Keratinocyte (primary cell): Measurements from ENCODE around the gene ABR. TPM values are rescaled to one million over a fixed set of nuclear protein-coding genes. Genes with fewer than 3 reads are reported as not detected.

Source experiments
- DNase-seq: peaks from one replicate; pipeline ENCODE4 v3.0.0-alpha.2; 2011; ENCODE audit warnings: low read depth, missing footprints, low spot score
- FAIRE-seq: peaks from 2 replicates; lab custom pipeline; 2011; peaks lifted over from hg19 to GRCh38; lab: Jason Lieb, UNC
- H2AFZ ChIP-seq: 2 replicates; pipeline ENCODE4 v1.6.0; 2012; ENCODE audit warnings: low read length, control low read depth, inconsistent platforms; ENCODE audit not compliant: control insufficient read depth
- H3K27ac ChIP-seq: 2 replicates; pipeline ENCODE4 v1.5.1; 2011; ENCODE audit warnings: low read length; ENCODE audit not compliant: control insufficient read depth, insufficient read depth
- H3K27me3 ChIP-seq: 3 replicates; pipeline ENCODE4 v1.6.0; 2011; ENCODE audit warnings: low read length; ENCODE audit not compliant: control insufficient read depth, insufficient read depth; ENCODE audit errors: extremely low read depth
- H3K36me3 ChIP-seq, 2 experiments: 2 replicates in 1 of 2; 3 replicates in 1 of 2; pipeline ENCODE4 v1.5.1; 2011; ENCODE audit warnings: low read length in 2 of 2, mild to moderate bottlenecking in 1 of 2; ENCODE audit not compliant: control insufficient read depth in 2 of 2, insufficient read depth in 2 of 2; ENCODE audit errors: extremely low read depth in 1 of 2
- H3K4me1 ChIP-seq: 3 replicates; pipeline ENCODE4 v1.5.1; 2011; ENCODE audit warnings: low read length; ENCODE audit not compliant: control insufficient read depth, insufficient read depth; ENCODE audit errors: extremely low read depth
- H3K4me2 ChIP-seq: 3 replicates; pipeline ENCODE4 v1.6.0; 2011; ENCODE audit warnings: low read depth, low read length; ENCODE audit not compliant: control insufficient read depth, insufficient read depth; ENCODE audit errors: extremely low read depth
- H3K4me3 ChIP-seq, 3 experiments: fragments of 200-600 bp in 1 of 3; sonication (generic) in 1 of 3; 2 replicates in 2 of 3; 3 replicates in 1 of 3; pipeline ENCODE4 v1.5.1; 2011 to 2016; ENCODE audit warnings: low read length in 3 of 3, mild to moderate bottlenecking in 3 of 3, control low read depth in 2 of 3, inconsistent platforms in 1 of 3, low read depth in 1 of 3, mixed read lengths in 1 of 3, mixed run types in 1 of 3, moderate library complexity in 1 of 3; ENCODE audit not compliant: control insufficient read depth in 2 of 3, insufficient read depth in 2 of 3; ENCODE audit errors: extremely low read depth in 1 of 3
- H3K79me2 ChIP-seq: 2 replicates; pipeline ENCODE4 v1.6.0; 2012; ENCODE audit warnings: low read length; ENCODE audit not compliant: control insufficient read depth, insufficient read depth
- H3K9ac ChIP-seq: 3 replicates; pipeline ENCODE4 v1.6.0; 2011; ENCODE audit warnings: low read length; ENCODE audit not compliant: control insufficient read depth, insufficient read depth; ENCODE audit errors: extremely low read depth
- H3K9me1 ChIP-seq: 3 replicates; pipeline ENCODE4 v1.6.0; 2011; ENCODE audit warnings: low read length; ENCODE audit not compliant: control insufficient read depth, insufficient read depth; ENCODE audit errors: extremely low read depth
- H3K9me3 ChIP-seq: 2 replicates; pipeline ENCODE4 v1.5.1; 2012; ENCODE audit warnings: low read depth, low read length; ENCODE audit not compliant: control insufficient read depth
- H4K20me1 ChIP-seq: 3 replicates; pipeline ENCODE4 v1.6.0; 2011; ENCODE audit warnings: low read length; ENCODE audit not compliant: control insufficient read depth, insufficient read depth; ENCODE audit errors: extremely low read depth
- CTCF ChIP-seq, 3 experiments: IDR thresholded peaks in 1 of 3; conservative IDR thresholded peaks in 1 of 3; optimal IDR thresholded peaks in 1 of 3; 2 replicates in 2 of 3; 3 replicates in 1 of 3; pipeline versions ENCODE3 to v1.5.1; 2011; ENCODE audit warnings: low read length in 3 of 3, mild to moderate bottlenecking in 3 of 3, moderate library complexity in 2 of 3, control low read depth in 1 of 3, inconsistent platforms in 1 of 3; ENCODE audit not compliant: insufficient read depth in 2 of 3; ENCODE audit errors: extremely low read depth in 1 of 3
- EZH2 ChIP-seq: IDR thresholded peaks from one replicate; pipeline ENCODE4 v1.6.1; 2012; ENCODE audit warnings: inconsistent platforms, mild to moderate bottlenecking, low read length, moderate library complexity
- dilution Hi-C: fragments of 300-500 bp; cut with MboI; formaldehyde crosslinking; loops from one replicate; pipeline ENCODE4 v1.7.0; 2020; ENCODE audit warnings: low sequenced_read_pairs; ENCODE audit not compliant: extremely low pct_ligation_motif_present
- polyA plus RNA-seq, 5 experiments: library from polyadenylated mRNA; depleted of rRNA in 3 of 5; stranded (reverse) in 3 of 5; stranded (forward) in 1 of 5; unstranded in 1 of 5; fragments of >200 nt; gene quantifications; 1 replicate in 1 of 5; 2 replicates in 3 of 5; 3 replicates in 1 of 5; pipeline versions ENCODE4 v1.2.1 to v1.2.3, GENCODE V29; 2011 to 2012; ENCODE audit warnings: missing spikeins in 2 of 5, low read depth in 1 of 5, low replicate concordance in 1 of 5

The ABR gene
- polyA plus RNA-seq, 1 donor (not counting 4 experiments of a cell fraction or from before 2014, with no cell fraction given) = 17.3 TPM

- FAIRE-seq = no peak
- H3K4me3 ChIP-seq = no peak overlapping the region
- H3K79me2 ChIP-seq = no peaks in the 10 kb centered on the region
- TF ChIP-seq EZH2 (no peak), CTCF (optimal IDR thresholded peaks at IDR 0.05 in 1 of 3, IDR thresholded peaks at IDR 0.05 in 1 of 3, conservative IDR thresholded peaks at IDR 0.05 in 1 of 3; ENCODE audit: extremely low read depth in 1 of 3, insufficient read depth in 2 of 3, low read length in 3 of 3) (no peak)
- DNase-seq = no peak
- peaks cover 2% of the 10 kb centered on the region for H3K9me1 ChIP-seq
- no peaks in the 10 kb centered on the region for H3K9me3 ChIP-seq
- no peak overlapping the region for H3K27ac ChIP-seq
- H3K4me1 ChIP-seq = peaks cover 25% of the 10 kb centered on the region
- dilution Hi-C loops = no loop called here
- peaks cover 3 to 15% of the 10 kb centered on the region in 2 experiments for H3K36me3 ChIP-seq
- H3K27me3 ChIP-seq = no peaks in the 10 kb centered on the region
- no peak overlapping the region for H2AFZ ChIP-seq
- no peaks in the 10 kb centered on the region for H4K20me1 ChIP-seq
- H3K4me2 ChIP-seq = no peak overlapping the region
- H3K9ac ChIP-seq = no peak overlapping the region
Measured at GRCh38 chr17:1095090-1095852, 84.5 kb downstream of the ABR start.

- no peak overlapping the region for H2AFZ ChIP-seq
- no peak overlapping the region for H3K9ac ChIP-seq
- no peaks in the 10 kb centered on the region for H3K9me3 ChIP-seq
- TF ChIP-seq CTCF (optimal IDR thresholded peaks at IDR 0.05 in 1 of 3, IDR thresholded peaks at IDR 0.05 in 1 of 3, conservative IDR thresholded peaks at IDR 0.05 in 1 of 3; ENCODE audit: extremely low read depth in 1 of 3, insufficient read depth in 2 of 3, low read length in 3 of 3) (no peak), EZH2 (no peak)
- H3K4me3 ChIP-seq = no peak overlapping the region
- DNase-seq = no peak
- H3K79me2 ChIP-seq = no peaks in the 10 kb centered on the region
- dilution Hi-C loops = no loop called here
- peaks cover 2% of the 10 kb centered on the region for H3K9me1 ChIP-seq
- H4K20me1 ChIP-seq = no peaks in the 10 kb centered on the region
- H3K4me1 ChIP-seq = peaks cover 25% of the 10 kb centered on the region
- no peaks in the 10 kb centered on the region for H3K27me3 ChIP-seq
- no peak for FAIRE-seq
- H3K27ac ChIP-seq = no peak overlapping the region
- peaks cover 3 to 13% of the 10 kb centered on the region in 2 experiments for H3K36me3 ChIP-seq
- H3K4me2 ChIP-seq = no peak overlapping the region
Measured at GRCh38 chr17:1094591-1094990, 85.2 kb downstream of the ABR start.
